GM18951 (cell line): ENCODE results near the gene NIPSNAP3A.
"Not testable (repeated sequence)": the region's sequence is repeated elsewhere in the genome, so short reads cannot be mapped to it uniquely, and the experiment has no call there.

ENCODE experiments used
- POLR2A ChIP-seq: IDR thresholded peaks from 4 replicates; pipeline ENCODE4 v1.6.1; 2011; ENCODE audit warnings: mild to moderate bottlenecking; ENCODE audit not compliant: insufficient read length, insufficient read depth; ENCODE audit errors: extremely low read depth
- in situ Hi-C: fragments of 300-500 bp; cut with MboI; formaldehyde crosslinking; loops from one replicate; pipeline ENCODE4 v1.12.0; 2022; ENCODE audit warnings: low sequenced_read_pairs, mixed read lengths, inconsistent platforms; ENCODE audit not compliant: unreplicated experiment

Gene NIPSNAP3A

GRCh38 chr9:104747565-104748358 lies at the start of gene NIPSNAP3A:
Gene NIPSNAP3A, plus strand, starts transcription at chr9:104747683. Its CDS starts 110 bp downstream, at chr9:104747793.
- in situ Hi-C loops = no loop called here
- peak; percentile 75 for TF ChIP-seq POLR2A

- no peak for TF ChIP-seq POLR2A
- in situ Hi-C loops = no loop called here
These were observed 47.2 kb upstream of the NIPSNAP3A start for GRCh38 chr9:104700306-104700705.

GRCh38 chr9:104708737-104709136 lies 38.7 kb upstream of the NIPSNAP3A start:
- in situ Hi-C loops = not testable (repeated sequence)

- in situ Hi-C loops = no loop called here
- no peak for TF ChIP-seq POLR2A
These were observed 35.9 kb upstream of the NIPSNAP3A start for GRCh38 chr9:104711604-104712003.

GRCh38 chr9:104725014-104725413 lies 22.5 kb upstream of the NIPSNAP3A start:
- TF ChIP-seq POLR2A = no peak
- in situ Hi-C loops = no loop called here

GRCh38 chr9:104738452-104738851 lies 9.0 kb upstream of the NIPSNAP3A start:
- in situ Hi-C loops = no loop called here
- TF ChIP-seq POLR2A = no peak

- no peak for TF ChIP-seq POLR2A
These were observed 6.9 kb upstream of the NIPSNAP3A start for GRCh38 chr9:104740621-104741020.

GRCh38 chr9:104743376-104743985 lies 4.0 kb upstream of the NIPSNAP3A start:
- TF ChIP-seq POLR2A = no peak
- in situ Hi-C loops = no loop called here

More at GRCh38 chr9:104740621-104741020, 6.9 kb upstream of the NIPSNAP3A start:
- in situ Hi-C loops = no loop called here

- no peak for TF ChIP-seq POLR2A
- in situ Hi-C loops = no loop called here
These were observed 1.6 kb upstream of the NIPSNAP3A start for GRCh38 chr9:104745852-104746251.

- no peak for TF ChIP-seq POLR2A
- in situ Hi-C loops = no loop called here
These were observed 1.2 kb upstream of the NIPSNAP3A start for GRCh38 chr9:104746285-104746684.

GRCh38 chr9:104746798-104747197 lies 685 bp upstream of the NIPSNAP3A start:
- in situ Hi-C loops = no loop called here
- no peak for TF ChIP-seq POLR2A

- in situ Hi-C loops = no loop called here
- TF ChIP-seq POLR2A = no peak
These were observed 278 bp upstream of the NIPSNAP3A start for GRCh38 chr9:104747245-104747564.

- TF ChIP-seq POLR2A = no peak
- in situ Hi-C loops = no loop called here
These were observed 1.0 kb downstream of the NIPSNAP3A start for GRCh38 chr9:104748359-104749031.
